ENCODE results near the gene PPM1F. TPM values are rescaled to one million over a fixed set of nuclear protein-coding genes. Genes with fewer than 3 reads are reported as not detected.
"Not testable (repeated sequence)": the region's sequence is repeated elsewhere in the genome, so short reads cannot be mapped to it uniquely, and the experiment has no call there.

Gene PPM1F
- total RNA-seq, 3 donors from 2014 or later = 10.5 to 27.5 (median 14.8) TPM

GRCh38 chr22:21898354-21898896 lies 54.2 kb downstream of the PPM1F start:
- Histone ChIP-seq H3K36me3 (ENCODE audit: low read depth) (no peaks in the 10 kb centered on the region), H3K9me3 (no peaks in the 10 kb centered on the region), H3K4me3 (no peak overlapping the region), H3K4me1 (ENCODE audit: low read depth) (no peaks in the 10 kb centered on the region)
- no peak for TF ChIP-seq CTCF (IDR thresholded peaks at IDR 0.05)
- intact Hi-C loops (cut with DNase I, micrococcal nuclease) = no loop called here
- ATAC-seq (no peak), DNase-seq (no peak)

GRCh38 chr22:21896951-21897513 lies 55.6 kb downstream of the PPM1F start:
- Histone ChIP-seq H3K36me3 (ENCODE audit: low read depth) (no peaks in the 10 kb centered on the region), H3K9me3 (no peaks in the 10 kb centered on the region), H3K4me3 (no peak overlapping the region), H3K4me1 (ENCODE audit: low read depth) (no peaks in the 10 kb centered on the region)
- intact Hi-C loops (cut with DNase I, micrococcal nuclease) = no loop called here
- no peak for TF ChIP-seq CTCF (IDR thresholded peaks at IDR 0.05)
- DNase-seq (no peak), ATAC-seq (no peak)

- DNase-seq; intact Hi-C loops (cut with DNase I, micrococcal nuclease); H3K36me3 ChIP-seq (ENCODE audit: low read depth); ATAC-seq; H3K4me1 ChIP-seq (ENCODE audit: low read depth); H3K4me3 ChIP-seq; H3K9me3 ChIP-seq: not testable (repeated sequence)
Observed at GRCh38 chr22:21896275-21896674, 56.4 kb downstream of the PPM1F start.

GRCh38 chr22:21894799-21895198 lies 57.8 kb downstream of the PPM1F start:
- no peaks in the 10 kb centered on the region for H3K4me1 ChIP-seq (ENCODE audit: low read depth)
- TF ChIP-seq CTCF (IDR thresholded peaks at IDR 0.05) = no peak
- no peaks in the 10 kb centered on the region for H3K9me3 ChIP-seq

GRCh38 chr22:21889251-21889990 lies 63.2 kb downstream of the PPM1F start:
- H3K4me1 ChIP-seq (ENCODE audit: low read depth) = no peaks in the 10 kb centered on the region
- DNase-seq (no peak), ATAC-seq (no peak)
- no peaks in the 10 kb centered on the region for H3K36me3 ChIP-seq (ENCODE audit: low read depth)
- H3K9me3 ChIP-seq = no peaks in the 10 kb centered on the region
- no peak for TF ChIP-seq CTCF (IDR thresholded peaks at IDR 0.05)
- intact Hi-C loops (cut with DNase I, micrococcal nuclease) = no loop called here
- H3K4me3 ChIP-seq = no peak overlapping the region

More at GRCh38 chr22:21894799-21895198, 57.8 kb downstream of the PPM1F start:
- no peak overlapping the region for H3K4me3 ChIP-seq
- no peaks in the 10 kb centered on the region for H3K36me3 ChIP-seq (ENCODE audit: low read depth)
- intact Hi-C loops (cut with DNase I, micrococcal nuclease) = no loop called here
- DNase-seq (no peak), ATAC-seq (no peak)

- TF ChIP-seq CTCF (IDR thresholded peaks at IDR 0.05) = no peak
- DNase-seq = no peak
- Histone ChIP-seq H3K4me3 (no peak overlapping the region), H3K36me3 (ENCODE audit: low read depth) (no peaks in the 10 kb centered on the region), H3K4me1 (ENCODE audit: low read depth) (no peaks in the 10 kb centered on the region), H3K9me3 (no peaks in the 10 kb centered on the region)
- ATAC-seq = no peak
- intact Hi-C loops (cut with DNase I, micrococcal nuclease) = no loop called here
Observed at GRCh38 chr22:21887841-21888240, 64.8 kb downstream of the PPM1F start.

GRCh38 chr22:21883930-21884329 lies 68.7 kb downstream of the PPM1F start:
- intact Hi-C loops (cut with DNase I, micrococcal nuclease); H3K9me3 ChIP-seq; H3K4me3 ChIP-seq; H3K4me1 ChIP-seq (ENCODE audit: low read depth); DNase-seq; ATAC-seq; H3K36me3 ChIP-seq (ENCODE audit: low read depth): not testable (repeated sequence)

GRCh38 chr22:21882754-21883333 lies 69.8 kb downstream of the PPM1F start:
- H3K4me1 ChIP-seq (ENCODE audit: low read depth); DNase-seq; H3K4me3 ChIP-seq; H3K36me3 ChIP-seq (ENCODE audit: low read depth); intact Hi-C loops (cut with DNase I, micrococcal nuclease); ATAC-seq; H3K9me3 ChIP-seq: not testable (repeated sequence)
